GM21390 (cell line): Measurements from ENCODE around the gene STK39.

Experiments used
- ATAC-seq: cut with Tn5 transposase; IDR thresholded peaks from one replicate; pipeline ENCODE4 v1.9.1; 2021; ENCODE audit not compliant: unreplicated experiment

The STK39 gene

GRCh38 chr2:167940734-167941507 is 306.5 kb downstream of the STK39 start:
- ATAC-seq, result no peak

GRCh38 chr2:167940346-167940725 is 307.1 kb downstream of the STK39 start:
- no peak for ATAC-seq

DNA sequence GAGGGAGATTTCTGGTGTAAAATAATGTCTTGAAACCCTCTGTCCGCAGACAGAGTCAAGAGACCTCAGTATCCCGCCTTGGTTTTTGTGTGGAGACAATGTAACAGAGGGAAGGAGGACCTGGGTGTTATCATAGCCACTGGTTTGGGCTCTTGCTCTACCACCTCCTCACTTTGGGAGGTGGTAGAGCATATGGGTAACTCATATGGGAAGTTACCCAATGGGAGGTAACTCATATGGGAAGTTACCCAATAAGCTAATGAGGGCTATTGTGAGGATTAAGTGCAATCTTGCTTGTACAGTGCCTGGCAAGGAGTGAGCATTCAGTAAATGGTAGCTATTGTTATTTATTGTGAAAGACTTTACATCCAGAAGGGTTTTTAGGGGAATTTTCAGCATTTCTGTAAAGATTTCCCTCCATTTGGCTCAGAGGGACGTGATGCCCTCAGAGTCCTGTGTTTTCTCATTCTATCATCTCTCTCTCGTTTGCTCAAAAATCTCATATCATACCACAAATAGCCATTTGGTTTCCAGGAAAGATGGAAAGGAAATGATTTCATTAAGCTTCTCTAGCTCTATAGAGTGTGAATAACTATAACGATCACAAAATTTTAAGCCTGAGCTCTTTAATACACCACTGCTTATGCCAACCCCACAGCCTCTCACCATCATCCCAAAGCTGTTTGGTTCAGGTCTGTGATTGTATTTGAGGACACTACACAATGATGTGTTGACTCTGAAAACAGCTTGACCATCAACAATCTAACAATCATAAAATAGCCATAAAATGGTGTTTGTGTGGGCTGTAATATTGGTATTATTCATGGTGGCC is 307.7 kb downstream of the STK39 start:
- no peak for ATAC-seq

GRCh38 chr2:167937403-167937802 is 310.0 kb downstream of the STK39 start:
- no peak for ATAC-seq

DNA sequence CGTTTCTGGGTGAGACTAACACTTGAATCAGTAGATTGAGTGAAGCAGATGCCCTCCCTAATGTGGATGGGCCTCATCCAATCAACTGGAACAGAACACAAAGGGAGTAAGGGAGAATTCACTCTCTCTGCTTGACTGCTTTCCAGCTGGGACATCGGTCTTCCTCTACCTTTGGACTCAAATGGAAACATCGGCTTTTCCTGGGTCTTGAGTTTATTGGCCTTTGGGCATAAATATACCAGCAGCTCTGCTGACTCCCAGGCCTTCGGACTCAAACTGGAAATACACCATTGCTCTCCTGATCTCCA is 311.6 kb downstream of the STK39 start:
- ATAC-seq, result no peak

GRCh38 chr2:167933097-167933814 is 314.1 kb downstream of the STK39 start:
- no peak for ATAC-seq

- no peak for ATAC-seq
These were observed 315.2 kb downstream of the STK39 start for GRCh38 chr2:167932123-167932693.

GRCh38 chr2:167929484-167929883 is 317.9 kb downstream of the STK39 start:
- ATAC-seq, result no peak

DNA sequence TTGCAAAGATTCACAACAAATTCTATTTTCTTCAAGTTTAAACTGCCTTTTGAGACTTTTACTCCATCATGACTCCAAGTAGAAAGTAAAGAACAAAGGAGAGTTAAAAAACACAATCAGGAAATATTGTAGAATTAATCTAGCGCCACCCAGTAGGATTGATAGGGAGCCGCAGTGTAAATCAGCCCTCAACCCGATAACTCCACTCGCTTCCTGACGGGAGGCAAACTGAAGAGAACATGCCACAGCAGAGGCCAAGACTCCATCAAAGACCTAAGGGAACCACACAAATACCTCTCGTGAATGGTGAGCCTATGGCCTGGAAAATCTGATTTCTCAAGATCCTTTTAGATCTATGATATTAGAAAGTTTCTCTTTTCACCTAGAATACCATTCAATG is 319.0 kb downstream of the STK39 start:
- no peak for ATAC-seq

GRCh38 chr2:167925758-167926157 is 321.6 kb downstream of the STK39 start:
- no peak for ATAC-seq

DNA sequence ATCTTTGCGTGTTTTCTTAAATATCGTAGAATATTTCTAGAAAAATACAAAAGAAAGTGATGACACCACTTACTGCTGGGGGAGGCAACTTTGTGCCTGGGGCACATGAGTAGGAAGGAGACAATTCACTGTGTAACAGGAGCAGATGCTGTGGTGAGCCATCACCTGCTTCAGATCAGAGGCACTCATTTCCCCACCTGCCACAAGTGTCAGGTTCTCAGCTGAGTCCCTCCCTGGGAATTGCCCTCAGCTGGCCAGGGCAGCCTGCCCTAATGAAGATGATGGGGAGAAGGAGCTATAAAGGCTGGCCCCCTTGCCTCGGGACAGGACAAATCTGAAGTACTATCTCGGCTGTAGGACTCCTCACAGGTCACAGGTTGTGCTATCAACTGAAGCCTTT is 322.8 kb downstream of the STK39 start:
- ATAC-seq, result no peak

DNA sequence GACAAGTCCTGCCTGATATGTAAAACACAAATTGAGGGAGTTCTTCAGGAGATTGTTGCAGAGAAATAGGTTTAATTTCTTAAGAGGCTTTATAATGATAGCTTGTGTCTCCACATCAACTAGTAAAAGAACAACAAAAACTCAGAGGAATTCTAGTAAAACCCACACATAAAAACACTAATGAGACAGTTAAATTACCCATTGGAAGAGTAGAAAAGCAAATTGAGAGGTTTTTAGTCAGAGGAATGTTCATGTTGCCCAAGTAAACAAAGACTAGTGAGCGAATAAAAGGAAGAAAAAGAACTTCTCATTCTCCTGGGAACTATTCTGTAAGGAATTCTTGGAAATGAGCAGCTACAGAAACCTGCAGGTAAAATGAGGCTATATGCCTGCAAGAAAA is 330.6 kb downstream of the STK39 start:
- no peak for ATAC-seq

DNA sequence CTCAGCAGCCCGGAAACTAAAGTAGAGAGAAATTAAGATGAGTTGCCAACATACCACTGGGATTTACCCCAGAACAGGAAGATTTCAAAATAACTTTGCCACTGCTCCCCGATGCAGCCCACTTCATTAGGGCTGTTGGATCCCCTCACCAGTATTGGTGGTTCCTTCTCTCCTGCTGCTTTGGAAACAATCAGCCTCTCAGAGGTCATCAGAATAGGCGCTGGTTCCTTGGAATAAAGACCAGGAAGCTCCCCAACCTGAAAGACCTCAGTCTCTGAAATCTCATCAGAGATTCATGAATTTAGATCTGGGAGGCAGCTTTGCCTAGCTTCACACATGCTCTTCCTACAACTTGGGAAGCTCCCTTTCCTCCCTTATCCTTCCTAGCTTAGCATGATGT is 332.4 kb downstream of the STK39 start:
- no peak for ATAC-seq

DNA sequence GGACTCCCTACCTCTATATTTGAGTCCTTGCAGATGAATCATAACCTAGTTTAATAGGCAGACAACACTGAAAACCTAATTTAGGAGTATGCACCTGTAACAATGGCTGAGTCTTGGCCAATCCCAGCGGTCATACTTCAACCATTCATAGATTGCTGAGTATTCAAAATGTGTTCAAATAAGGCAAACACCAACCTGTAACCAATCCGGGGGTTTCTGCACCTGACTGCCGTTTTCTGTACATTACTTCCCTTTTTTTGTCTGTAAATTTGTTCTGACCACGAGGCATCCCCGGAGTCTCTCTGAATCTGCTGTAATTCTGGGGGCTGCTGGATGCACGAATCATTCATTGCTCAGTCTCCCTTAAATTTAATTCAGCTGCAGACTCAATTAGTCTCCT is 338.6 kb downstream of the STK39 start:
- ATAC-seq, result no peak

DNA sequence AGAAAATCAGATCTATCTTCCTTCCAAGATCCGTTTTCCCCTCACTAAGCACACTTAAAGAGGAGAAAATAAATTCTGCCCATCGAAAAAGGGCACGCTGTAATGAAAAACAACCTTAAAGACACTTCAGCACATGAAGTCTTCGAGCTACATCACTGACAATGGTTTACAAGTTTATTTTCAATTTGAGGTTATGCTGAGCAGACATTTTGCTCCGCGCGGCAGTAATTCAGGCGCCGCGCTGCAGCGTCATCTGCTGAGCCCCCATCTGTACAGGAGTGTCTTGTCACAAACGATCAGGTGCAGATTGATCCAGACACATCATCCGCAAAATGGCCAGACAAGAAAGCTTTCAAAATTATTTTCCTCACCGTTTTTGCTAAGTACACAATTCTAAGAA is 341.7 kb downstream of the STK39 start:
- no peak for ATAC-seq
